ENCODE data around the gene P2RX6. TPM values are rescaled to one million over a fixed set of nuclear protein-coding genes. Genes with fewer than 3 reads are reported as not detected.

Gene P2RX6
- total and polyA plus RNA-seq, 2 experiments from 2014 or later = not detected

DNA sequence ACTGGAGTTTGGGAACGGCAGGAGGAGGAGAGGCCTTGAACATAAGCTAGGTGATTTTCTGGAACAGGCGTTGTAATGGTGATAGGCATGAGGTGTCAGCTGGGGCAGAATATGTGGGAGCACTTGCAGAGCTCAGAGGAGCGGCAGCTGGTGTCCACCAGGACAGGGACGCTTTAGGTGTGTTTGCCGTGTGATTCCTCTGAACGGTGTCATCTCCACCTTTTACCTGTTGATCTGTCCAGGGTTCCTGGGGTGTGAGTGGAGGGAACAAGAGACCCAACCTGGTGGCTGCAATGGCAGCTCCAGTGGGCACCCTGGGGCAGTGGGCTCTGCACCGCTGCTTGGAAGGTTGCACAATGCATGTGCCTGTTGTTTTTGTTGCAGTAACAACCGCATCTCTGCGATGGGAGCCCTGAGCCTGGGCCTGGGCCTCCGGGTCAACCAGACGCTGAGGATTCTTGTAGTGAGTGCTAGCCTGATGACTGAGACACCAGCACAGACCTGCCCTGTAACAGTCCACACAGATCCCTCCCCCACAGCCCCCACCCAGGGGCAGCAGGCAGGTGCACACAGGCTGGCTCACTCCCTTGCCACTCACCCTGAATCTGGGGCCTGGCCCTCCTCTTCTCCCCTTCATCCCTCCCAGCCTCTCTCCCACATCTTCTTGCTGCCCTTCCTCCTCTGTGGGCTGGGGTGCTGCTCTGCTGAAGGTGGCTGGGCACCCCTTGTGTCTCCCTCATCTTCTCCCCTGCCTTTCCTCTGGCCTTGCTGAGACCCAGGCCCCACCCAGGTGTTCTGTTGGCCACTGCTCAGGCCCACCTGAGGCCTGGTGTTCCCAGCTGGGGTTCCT, 40.0 kb downstream of the P2RX6 start (continued):
- TF ChIP-seq, protein P1, sequence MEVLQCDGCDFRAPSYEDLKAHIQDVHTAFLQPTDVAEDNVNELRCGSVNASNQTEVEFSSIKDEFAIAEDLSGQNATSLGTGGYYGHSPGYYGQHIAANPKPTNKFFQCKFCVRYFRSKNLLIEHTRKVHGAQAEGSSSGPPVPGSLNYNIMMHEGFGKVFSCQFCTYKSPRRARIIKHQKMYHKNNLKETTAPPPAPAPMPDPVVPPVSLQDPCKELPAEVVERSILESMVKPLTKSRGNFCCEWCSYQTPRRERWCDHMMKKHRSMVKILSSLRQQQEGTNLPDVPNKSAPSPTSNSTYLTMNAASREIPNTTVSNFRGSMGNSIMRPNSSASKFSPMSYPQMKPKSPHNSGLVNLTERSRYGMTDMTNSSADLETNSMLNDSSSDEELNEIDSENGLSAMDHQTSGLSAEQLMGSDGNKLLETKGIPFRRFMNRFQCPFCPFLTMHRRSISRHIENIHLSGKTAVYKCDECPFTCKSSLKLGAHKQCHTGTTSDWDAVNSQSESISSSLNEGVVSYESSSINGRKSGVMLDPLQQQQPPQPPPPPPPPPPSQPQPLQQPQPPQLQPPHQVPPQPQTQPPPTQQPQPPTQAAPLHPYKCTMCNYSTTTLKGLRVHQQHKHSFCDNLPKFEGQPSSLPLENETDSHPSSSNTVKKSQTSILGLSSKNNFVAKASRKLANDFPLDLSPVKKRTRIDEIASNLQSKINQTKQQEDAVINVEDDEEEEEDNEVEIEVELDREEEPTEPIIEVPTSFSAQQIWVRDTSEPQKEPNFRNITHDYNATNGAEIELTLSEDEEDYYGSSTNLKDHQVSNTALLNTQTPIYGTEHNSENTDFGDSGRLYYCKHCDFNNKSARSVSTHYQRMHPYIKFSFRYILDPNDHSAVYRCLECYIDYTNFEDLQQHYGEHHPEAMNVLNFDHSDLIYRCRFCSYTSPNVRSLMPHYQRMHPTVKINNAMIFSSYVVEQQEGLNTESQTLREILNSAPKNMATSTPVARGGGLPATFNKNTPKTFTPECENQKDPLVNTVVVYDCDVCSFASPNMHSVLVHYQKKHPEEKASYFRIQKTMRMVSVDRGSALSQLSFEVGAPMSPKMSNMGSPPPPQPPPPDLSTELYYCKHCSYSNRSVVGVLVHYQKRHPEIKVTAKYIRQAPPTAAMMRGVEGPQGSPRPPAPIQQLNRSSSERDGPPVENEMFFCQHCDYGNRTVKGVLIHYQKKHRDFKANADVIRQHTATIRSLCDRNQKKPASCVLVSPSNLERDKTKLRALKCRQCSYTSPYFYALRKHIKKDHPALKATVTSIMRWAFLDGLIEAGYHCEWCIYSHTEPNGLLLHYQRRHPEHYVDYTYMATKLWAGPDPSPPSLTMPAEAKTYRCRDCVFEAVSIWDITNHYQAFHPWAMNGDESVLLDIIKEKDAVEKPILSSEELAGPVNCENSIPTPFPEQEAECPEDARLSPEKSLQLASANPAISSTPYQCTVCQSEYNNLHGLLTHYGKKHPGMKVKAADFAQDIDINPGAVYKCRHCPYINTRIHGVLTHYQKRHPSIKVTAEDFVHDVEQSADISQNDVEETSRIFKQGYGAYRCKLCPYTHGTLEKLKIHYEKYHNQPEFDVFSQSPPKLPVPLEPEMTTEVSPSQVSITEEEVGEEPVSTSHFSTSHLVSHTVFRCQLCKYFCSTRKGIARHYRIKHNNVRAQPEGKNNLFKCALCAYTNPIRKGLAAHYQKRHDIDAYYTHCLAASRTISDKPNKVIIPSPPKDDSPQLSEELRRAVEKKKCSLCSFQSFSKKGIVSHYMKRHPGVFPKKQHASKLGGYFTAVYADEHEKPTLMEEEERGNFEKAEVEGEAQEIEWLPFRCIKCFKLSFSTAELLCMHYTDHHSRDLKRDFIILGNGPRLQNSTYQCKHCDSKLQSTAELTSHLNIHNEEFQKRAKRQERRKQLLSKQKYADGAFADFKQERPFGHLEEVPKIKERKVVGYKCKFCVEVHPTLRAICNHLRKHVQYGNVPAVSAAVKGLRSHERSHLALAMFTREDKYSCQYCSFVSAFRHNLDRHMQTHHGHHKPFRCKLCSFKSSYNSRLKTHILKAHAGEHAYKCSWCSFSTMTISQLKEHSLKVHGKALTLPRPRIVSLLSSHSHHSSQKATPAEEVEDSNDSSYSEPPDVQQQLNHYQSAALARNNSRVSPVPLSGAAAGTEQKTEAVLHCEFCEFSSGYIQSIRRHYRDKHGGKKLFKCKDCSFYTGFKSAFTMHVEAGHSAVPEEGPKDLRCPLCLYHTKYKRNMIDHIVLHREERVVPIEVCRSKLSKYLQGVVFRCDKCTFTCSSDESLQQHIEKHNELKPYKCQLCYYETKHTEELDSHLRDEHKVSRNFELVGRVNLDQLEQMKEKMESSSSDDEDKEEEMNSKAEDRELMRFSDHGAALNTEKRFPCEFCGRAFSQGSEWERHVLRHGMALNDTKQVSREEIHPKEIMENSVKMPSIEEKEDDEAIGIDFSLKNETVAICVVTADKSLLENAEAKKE (CRISPR knock-in tag; IDR thresholded peaks at IDR 0.05) = no peak
- TF ChIP-seq ZNF331 (CRISPR knock-in tag; IDR thresholded peaks at IDR 0.05; ENCODE audit: low read depth) = no peak
- TF ChIP-seq, protein P2, sequence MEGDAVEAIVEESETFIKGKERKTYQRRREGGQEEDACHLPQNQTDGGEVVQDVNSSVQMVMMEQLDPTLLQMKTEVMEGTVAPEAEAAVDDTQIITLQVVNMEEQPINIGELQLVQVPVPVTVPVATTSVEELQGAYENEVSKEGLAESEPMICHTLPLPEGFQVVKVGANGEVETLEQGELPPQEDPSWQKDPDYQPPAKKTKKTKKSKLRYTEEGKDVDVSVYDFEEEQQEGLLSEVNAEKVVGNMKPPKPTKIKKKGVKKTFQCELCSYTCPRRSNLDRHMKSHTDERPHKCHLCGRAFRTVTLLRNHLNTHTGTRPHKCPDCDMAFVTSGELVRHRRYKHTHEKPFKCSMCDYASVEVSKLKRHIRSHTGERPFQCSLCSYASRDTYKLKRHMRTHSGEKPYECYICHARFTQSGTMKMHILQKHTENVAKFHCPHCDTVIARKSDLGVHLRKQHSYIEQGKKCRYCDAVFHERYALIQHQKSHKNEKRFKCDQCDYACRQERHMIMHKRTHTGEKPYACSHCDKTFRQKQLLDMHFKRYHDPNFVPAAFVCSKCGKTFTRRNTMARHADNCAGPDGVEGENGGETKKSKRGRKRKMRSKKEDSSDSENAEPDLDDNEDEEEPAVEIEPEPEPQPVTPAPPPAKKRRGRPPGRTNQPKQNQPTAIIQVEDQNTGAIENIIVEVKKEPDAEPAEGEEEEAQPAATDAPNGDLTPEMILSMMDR (conservative IDR thresholded peaks at IDR 0.05; ENCODE audit: low read depth in 2 of 2) = no peak
- TF ChIP-seq, protein P3, sequence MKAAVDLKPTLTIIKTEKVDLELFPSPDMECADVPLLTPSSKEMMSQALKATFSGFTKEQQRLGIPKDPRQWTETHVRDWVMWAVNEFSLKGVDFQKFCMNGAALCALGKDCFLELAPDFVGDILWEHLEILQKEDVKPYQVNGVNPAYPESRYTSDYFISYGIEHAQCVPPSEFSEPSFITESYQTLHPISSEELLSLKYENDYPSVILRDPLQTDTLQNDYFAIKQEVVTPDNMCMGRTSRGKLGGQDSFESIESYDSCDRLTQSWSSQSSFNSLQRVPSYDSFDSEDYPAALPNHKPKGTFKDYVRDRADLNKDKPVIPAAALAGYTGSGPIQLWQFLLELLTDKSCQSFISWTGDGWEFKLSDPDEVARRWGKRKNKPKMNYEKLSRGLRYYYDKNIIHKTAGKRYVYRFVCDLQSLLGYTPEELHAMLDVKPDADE (IDR thresholded peaks at IDR 0.05) = no peak

DNA sequence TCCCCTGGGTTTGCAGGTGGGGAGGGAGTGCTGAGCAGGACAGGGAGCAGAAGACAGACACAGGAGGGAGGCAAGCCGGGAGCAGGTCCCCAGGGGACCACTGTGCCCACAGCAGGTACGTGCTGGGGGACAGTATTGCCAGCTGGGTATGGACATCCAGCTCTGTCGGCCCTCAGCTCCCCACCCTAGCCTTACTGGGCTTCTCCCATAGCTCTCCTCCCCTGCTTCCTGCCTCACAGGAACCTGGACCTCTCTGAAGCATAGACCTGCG, 40.5 kb downstream of the P2RX6 start:
- H3K4me3 Mint-ChIP-seq = no peak overlapping the region
- H3K27me3 ChIP-seq (ENCODE audit: insufficient read depth) = no peaks in the 10 kb centered on the region
- H3K9me2 ChIP-seq (ENCODE audit: insufficient read depth) = no peaks in the 10 kb centered on the region
- DNase-seq (ENCODE audit: low spot score) (no peak), ATAC-seq (no peak; the same call in 2 of the 3 replicates)
- H3K79me2 ChIP-seq (replicated peaks; ENCODE audit: insufficient read depth) = no peaks in the 10 kb centered on the region
- no peaks in the 10 kb centered on the region; the same call in 2 of the 3 replicates for H3K36me3 Mint-ChIP-seq (ENCODE audit: low read depth)
- no peaks in the 10 kb centered on the region for H3K9me3 Mint-ChIP-seq
- no peak overlapping the region for H3K27ac ChIP-seq (ENCODE audit: low read depth)
- H3K27me3 Mint-ChIP-seq (ENCODE audit: insufficient read depth, low read depth, poor library complexity) = peaks cover 20% of the 10 kb centered on the region
- H3K4me2 ChIP-seq = no peak overlapping the region
- H3K4me1 ChIP-seq (ENCODE audit: insufficient read depth) = peaks cover 19% of the 10 kb centered on the region
- H3K4me1 Mint-ChIP-seq = peaks cover 32% of the 10 kb centered on the region
- H3K27ac Mint-ChIP-seq = no peak overlapping the region
- H3F3A ChIP-seq (replicated peaks; ENCODE audit: low read depth) = no peaks in the 10 kb centered on the region
- H3K36me3 ChIP-seq (ENCODE audit: insufficient read depth) = no peaks in the 10 kb centered on the region
- peak overlapping the region; percentile 94 for H2AFZ ChIP-seq
- H3K4me3 ChIP-seq = no peak overlapping the region
- no peaks in the 10 kb centered on the region for H4K20me1 ChIP-seq (replicated peaks; ENCODE audit: insufficient read depth)
- TF ChIP-seq POLR2AphosphoS5 (IDR thresholded peaks at IDR 0.05; ENCODE audit: low read depth) = no peak
- TF ChIP-seq, protein P1 (CRISPR knock-in tag; IDR thresholded peaks at IDR 0.05) = no peak
